ENCODE results near the gene MAVS.
"Not testable (repeated sequence)": the region's sequence is repeated elsewhere in the genome, so short reads cannot be mapped to it uniquely, and the experiment has no call there.

Gene MAVS

GRCh38 chr20:3889489-3890397, 43.1 kb downstream of the MAVS start:
- DNase-seq = peak; percentile 39

GRCh38 chr20:3890398-3890751, 43.7 kb downstream of the MAVS start:
- peak; percentile 27 for DNase-seq

- DNase-seq = no peak
Measured at GRCh38 chr20:3890999-3891929, 44.6 kb downstream of the MAVS start.

- DNase-seq = no peak
Measured at GRCh38 chr20:3894796-3895195, 48.2 kb downstream of the MAVS start.

- DNase-seq = no peak
Measured at GRCh38 chr20:3896302-3896701, 49.7 kb downstream of the MAVS start.

- DNase-seq = no peak
Measured at GRCh38 chr20:3896853-3897583, 50.4 kb downstream of the MAVS start.

GRCh38 chr20:3898181-3898580, 51.5 kb downstream of the MAVS start:
- DNase-seq = not testable (repeated sequence)

- DNase-seq = no peak
Measured at GRCh38 chr20:3898639-3899038, 52.0 kb downstream of the MAVS start.

- no peak for DNase-seq
Measured at GRCh38 chr20:3900187-3900604, 53.6 kb downstream of the MAVS start.

- no peak for DNase-seq
Measured at GRCh38 chr20:3901028-3901705, 54.5 kb downstream of the MAVS start.

GRCh38 chr20:3901706-3902440, 55.2 kb downstream of the MAVS start:
- no peak for DNase-seq

- no peak for DNase-seq
Measured at GRCh38 chr20:3902446-3902845, 55.8 kb downstream of the MAVS start.

- no peak for DNase-seq
Measured at GRCh38 chr20:3904224-3904623, 57.6 kb downstream of the MAVS start.

GRCh38 chr20:3904857-3905256, 58.2 kb downstream of the MAVS start:
- no peak for DNase-seq

GRCh38 chr20:3906744-3907721, 60.4 kb downstream of the MAVS start:
- peak; percentile 72 for DNase-seq

GRCh38 chr20:3908667-3909066, 62.0 kb downstream of the MAVS start:
- DNase-seq = no peak

GRCh38 chr20:3909952-3910366, 63.3 kb downstream of the MAVS start:
- no peak for DNase-seq

- DNase-seq = no peak
Measured at GRCh38 chr20:3910853-3911252, 64.2 kb downstream of the MAVS start.

- DNase-seq = no peak
Measured at GRCh38 chr20:3911956-3912355, 65.3 kb downstream of the MAVS start.

GRCh38 chr20:3914446-3914845, 67.8 kb downstream of the MAVS start:
- DNase-seq = no peak
